HTERT RPE-1 (cell line): ENCODE measurements around the gene HSPA12A.

ENCODE experiments used
- in situ Hi-C: fragments of 300-500 bp; cut with MboI; formaldehyde crosslinking; loops from 4 replicates; pipeline ENCODE4 v1.14.3; 2020; ENCODE audit warnings: low sequenced_read_pairs

HSPA12A gene

DNA sequence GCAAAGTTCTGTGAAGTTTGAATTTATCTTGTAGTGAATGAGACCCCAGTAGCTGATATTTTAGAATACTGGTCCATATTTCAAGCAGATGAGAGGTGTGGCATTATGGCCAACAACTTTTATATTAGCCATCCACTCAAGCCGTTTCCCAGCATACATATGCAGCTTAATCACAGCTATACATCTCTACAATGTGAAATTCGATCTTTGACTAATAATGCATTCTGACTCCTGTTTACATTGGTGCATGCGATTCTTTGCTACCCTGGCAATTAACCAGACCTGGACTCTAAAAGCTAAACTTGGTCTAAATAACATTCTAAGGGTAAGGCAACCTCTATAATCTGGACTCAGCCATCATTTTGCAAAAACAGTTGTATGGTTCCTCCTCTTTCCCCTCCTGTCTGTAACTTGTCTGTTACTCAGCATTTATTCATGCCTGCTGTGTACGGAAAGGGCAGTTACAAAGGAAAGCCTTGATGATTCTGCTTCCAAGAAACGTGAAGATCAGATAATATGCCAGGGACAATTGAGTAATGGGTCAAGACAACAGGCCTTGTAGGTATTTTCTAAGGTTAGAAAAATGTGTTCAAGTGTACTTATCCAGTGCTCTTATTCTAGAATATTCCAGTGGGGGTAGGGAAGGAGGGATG lies 71.0 kb downstream of the HSPA12A start:
- in situ Hi-C loops, result no loop called here

DNA sequence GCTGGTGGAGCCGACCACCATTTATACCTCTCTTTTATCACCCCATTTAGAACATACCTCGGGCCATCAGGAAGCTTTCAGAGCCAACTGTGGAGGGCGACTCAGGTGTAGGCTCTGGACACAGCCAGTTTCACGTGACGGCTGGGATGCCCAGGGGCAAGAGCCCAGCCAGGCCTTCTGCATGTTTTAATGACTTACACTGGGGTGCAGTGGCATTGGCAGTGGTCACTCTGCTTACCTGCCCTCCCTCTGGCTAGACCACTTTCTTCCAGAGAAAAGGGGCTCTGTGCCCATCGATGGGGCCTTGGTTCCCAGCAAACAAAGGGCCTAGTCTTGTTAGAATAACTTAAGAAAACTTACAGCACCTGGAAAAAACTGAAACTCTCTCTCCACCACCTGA lies 71.7 kb downstream of the HSPA12A start:
- in situ Hi-C loops, result no loop called here

DNA sequence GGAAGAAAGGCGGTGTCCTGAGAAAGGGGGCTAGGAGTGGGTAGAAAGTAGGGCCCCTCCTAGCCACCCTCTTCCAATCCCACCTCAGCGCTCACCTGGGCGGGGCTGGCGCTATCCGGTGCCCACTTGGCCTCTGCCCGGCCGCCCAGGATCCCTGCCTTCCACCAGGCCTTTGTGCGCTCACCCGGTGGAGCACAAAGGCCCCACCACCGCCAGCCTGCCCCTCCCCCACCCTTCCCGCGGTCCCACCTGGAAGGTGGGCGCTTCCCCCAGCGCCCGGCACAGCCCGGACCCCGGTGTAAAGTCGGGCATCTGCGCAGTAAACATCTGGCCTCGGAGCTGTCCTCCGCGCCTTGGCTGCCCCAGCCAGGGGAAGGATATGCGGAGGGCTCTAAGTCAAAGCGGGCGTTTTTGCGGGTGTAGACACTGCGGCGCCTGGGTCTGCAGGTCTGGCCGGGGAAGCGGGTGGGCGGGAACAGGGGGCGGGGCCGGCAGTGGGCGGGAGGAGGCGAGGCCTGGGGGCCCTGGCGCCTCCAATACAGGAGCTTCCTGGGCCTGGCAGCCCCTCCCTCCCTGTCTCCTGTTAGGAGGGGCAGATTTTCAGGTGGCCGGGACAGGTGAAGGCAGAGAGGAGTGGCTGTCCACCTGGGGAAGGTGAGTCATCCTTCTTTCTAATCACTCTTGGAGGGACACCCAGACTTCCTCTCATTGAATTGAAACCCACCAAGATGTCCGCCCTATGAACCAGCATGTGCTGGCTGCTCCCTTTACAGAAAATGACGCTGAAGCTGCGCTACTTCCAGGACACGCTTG lies 72.3 kb downstream of the HSPA12A start:
- in situ Hi-C loops, result no loop called here

DNA sequence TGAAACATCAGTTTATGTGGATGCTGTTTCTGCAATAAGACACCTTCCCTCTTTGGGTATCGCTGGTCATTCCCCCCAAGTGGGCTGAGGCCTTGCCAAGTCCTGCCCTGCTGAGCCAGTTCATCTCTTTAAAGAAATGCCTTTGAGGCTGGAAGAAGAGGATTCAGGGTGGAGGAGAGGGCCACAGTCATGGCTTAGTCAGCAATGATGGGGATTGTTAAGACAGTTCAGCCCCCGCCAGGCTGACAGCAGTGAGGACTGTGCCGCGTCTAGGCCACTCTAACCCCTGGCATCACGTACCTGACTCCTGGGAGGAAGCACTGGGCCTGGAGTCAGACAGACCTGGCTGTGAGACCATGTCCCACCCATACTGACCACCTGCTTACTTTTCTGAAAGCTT lies 73.3 kb downstream of the HSPA12A start:
- in situ Hi-C loops, result no loop called here

DNA sequence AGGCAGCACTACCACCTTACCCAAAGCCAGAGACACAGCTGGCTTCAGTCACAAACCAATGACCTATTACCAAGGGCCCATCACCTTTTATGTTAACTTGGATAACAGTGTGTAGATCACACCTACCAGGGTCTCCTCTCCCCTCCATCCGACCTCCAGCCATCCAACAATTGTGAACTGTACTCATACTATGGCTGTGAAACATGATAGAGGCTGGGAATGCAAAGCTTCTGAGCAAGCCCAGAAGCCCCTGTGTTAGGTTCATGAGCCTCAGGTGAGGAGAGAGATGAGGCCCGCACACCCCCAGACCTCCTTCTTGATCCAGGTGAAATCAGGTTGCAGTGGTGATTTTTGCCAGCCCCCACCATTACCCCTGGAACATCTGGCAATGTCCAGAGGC lies 73.9 kb downstream of the HSPA12A start:
- in situ Hi-C loops, result no loop called here

DNA sequence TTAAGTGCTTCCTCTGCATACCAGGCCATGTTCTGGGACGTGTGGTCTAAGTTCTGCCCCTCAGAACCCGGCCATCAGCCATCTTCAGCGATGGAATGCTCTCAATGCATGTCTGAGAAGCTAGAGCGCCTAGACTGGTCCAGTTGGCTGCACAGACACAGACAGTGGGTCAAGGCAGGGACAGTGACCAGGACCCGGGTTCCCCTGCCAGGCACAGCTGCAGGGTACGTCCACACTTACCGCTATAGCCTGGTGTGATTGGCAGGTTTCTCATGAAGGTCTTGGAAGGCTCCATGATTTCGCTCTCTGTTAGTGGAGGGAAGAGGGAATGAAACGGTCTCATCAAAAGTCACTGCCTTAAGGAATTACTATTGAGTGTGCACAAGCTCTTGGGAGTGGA lies 74.3 kb downstream of the HSPA12A start:
- in situ Hi-C loops, result no loop called here

DNA sequence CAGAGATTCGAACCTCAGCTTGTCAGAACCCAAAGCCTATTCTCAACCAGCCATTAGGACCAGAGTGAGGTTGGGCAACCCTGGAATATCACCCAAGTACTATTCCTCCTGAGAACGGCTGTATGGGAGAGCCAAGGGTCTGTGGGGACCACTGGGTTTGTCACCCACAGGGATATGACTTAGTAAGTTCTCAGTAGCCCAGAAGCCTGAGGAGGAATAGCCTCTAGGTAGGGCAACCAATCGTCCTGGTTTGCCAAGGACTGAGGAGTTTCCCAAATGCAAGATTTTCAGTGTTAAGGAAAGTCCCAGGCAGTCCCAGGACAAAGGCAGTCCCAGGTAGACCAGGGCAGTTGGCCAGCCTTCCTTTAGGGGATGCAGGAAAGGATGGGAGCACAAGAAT lies 74.9 kb downstream of the HSPA12A start:
- in situ Hi-C loops, result no loop called here

DNA sequence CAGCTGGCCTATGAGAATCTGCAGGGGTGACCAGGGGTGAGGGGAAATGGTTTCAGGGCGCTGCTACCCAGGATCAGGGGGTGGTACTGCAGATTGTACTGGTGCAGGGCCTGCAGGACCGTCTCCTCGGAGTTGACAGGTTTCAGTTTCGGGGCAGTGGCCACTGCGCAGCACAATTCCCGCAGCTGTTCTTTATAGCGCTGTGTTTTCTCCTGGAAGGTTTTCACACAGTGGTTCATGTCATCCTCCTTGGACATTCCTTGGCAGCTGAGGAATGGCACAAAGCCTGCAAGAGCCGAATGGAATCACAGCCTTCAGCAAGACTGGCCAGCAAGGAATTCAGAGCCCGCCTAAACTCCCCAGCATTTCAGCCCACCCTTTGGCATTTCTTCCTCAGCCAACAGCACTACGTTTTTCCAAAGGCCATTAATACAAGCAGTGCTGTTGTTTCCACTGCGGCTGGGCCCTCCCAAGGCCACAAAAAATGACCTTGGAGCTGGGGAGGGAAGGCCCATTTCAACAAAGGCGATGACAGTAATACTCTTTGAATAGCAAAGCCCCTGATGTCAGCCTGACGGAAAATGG lies 76.7 kb downstream of the HSPA12A start:
- in situ Hi-C loops, result no loop called here

DNA sequence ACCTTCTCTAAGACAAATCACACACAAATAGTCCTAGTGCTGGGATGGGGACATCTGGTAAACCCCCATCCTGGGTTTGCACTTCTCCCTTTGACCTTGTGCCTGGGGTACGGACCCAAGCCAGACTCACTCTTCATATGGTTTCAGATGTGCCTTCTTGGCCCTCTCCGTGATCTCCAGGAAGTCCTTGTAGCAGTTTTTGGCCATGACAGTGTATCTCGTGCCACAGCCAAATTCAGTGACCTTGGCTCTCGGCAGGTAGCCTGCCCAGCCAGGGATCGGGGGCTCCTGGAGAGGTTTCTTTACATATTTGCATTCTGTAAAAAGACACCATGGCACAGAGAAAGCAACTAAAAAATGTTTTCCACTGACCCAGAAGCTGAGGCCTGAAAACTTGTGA lies 77.7 kb downstream of the HSPA12A start:
- in situ Hi-C loops, result no loop called here

DNA sequence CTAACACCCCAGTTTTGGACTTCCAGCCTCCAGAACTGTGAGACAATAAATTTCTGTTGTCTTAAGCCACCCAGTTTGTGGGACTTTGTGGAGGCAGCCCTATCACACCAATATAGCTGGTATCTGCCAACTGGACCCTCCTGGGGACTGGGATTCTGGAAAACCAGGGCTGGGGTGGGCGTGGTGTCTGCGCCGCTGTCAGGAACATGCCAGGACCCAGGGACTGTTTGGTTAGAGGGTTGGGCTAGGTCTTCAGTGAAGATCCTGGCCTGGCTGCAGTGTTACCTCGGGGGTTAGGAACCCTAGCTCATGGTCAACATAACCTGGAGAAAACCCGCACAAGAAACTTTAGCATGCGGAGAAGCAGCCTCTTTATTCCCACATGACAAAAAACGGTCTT lies 79.0 kb downstream of the HSPA12A start:
- in situ Hi-C loops, result no loop called here

DNA sequence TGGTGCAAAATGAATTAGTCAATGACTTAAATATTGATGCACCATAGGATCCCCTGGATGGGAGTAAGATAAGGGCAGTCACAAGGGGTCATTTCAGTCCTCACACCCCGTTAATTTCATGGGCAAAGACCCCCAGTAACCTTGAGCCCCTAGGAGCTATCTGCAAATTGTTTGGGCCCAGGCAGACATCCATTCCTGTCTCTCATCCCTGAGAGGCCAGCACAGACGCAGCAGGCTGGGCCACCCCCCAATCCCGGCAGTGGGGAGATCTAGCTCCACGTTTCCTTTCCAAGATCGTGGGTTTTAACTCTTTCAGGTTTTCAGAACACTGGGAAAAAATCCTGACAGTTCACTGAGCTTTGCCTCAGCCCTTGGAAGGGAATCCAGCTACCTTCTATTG lies 81.5 kb downstream of the HSPA12A start:
- in situ Hi-C loops, result no loop called here

DNA sequence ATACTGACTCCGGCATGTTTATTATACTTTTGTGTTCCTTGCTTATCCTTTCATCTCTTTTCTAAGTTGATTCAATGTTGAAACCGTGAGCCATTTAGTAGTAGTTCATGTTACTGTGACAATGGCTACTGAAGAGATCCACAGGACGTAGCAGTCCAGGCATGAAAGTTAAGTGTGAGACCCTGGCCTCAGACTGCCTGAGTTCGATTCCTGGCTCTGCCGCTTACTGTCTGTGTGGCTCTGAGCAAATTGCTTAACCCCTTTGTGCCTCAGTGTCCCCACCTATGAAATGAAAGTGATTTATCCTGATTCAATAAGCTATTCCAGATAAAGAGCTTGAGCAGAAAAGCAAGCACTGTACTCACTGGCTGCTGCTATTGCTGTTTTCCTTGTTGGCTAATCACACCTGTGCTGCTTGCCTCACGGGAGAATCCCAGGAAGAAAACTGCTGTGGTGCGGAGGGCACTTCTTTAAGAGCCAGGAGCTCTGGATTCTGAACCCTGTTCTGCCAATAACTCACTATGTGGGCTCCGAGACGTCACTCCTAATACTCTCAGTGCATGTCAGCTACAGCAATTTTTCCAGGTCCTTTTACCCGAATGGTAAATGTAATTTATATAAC lies 83.2 kb downstream of the HSPA12A start:
- in situ Hi-C loops, result no loop called here

DNA sequence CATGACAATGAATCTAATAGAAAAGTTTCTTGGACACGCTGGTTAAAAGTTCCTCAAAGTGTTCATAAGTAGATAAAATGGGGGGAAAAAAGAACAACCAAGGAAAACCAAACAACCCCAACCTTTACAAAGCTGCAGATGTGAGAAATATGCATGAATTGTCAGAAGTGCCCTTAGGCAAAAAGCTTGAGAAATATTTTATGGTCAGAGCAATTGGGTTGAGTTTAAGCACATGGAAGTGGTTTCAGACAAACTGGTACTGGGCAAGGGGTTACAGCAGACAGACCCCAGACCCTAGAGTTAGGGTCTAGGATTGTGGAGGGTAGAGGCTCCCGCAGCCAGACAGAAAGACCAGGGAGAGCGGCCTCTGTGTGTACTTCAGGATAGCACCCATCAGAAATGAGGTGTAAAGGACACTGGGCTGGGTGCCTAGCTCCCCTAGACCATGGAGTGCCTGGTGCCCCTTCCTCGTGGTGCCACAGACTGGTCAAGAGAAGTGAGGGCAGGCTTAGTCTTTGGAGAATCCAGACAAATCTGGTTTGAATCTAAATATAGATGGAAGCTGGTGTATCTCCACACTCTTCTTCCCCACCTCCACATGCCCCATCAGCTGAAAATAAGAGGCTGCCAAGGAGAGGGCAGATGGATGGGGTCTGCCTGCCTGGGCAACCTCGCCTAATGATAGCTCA lies 84.4 kb downstream of the HSPA12A start:
- in situ Hi-C loops, result no loop called here

DNA sequence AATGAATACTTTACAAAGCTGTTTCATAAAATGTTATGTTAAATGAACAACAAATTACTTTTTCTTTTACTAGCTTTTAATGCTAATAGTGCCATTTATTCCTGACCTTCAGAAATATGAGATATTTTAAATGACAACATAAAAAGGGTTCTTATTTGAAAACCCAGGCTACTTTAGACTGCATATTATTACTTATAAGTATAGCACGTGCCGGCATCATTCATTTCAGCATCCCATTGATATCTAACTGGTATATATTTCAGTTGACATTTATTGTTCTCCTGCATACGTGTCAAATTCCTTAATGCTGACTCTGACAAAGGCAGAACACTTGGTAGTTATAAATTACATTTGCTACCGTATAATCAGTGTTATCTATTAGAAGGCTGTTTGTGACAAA lies 86.3 kb downstream of the HSPA12A start:
- in situ Hi-C loops, result no loop called here

DNA sequence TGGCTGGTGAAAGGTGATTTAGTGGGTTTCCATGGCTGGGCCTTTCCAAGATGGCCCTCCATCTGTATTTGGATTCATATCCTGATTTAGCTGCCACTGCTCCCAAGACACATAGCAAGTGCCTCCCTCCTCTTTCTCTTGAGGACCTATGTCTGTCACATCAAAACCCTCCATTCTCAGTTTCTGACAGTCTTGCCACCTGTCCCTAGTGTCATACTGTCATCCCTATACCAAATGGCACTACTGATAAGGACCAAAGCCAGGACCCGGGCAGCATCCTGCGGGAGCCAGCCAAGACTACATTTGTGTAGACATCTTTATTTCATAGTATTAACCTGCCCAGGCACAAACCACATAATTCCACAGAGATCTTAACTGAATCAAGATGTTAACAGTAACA lies 86.8 kb downstream of the HSPA12A start:
- in situ Hi-C loops, result no loop called here

DNA sequence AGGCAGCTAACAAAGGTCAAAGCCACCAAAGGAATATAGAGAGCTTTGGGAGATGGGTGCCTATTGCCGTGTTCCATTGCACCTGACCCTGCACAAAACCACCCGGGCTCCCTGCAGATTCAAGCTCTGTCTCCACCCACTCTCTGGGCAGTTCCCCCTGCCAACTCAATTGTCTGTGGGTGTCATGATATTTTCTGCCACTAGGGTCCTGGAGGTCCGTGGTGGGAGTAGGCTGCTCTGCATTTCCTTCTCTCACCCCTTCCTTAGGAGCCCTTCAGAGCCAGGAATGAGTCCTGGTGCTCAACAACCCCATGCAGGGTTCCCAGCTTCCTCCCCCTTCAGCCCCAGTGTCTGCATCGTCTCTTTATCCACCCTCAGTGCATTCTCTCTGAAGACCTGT lies 87.5 kb downstream of the HSPA12A start:
- in situ Hi-C loops, result no loop called here

DNA sequence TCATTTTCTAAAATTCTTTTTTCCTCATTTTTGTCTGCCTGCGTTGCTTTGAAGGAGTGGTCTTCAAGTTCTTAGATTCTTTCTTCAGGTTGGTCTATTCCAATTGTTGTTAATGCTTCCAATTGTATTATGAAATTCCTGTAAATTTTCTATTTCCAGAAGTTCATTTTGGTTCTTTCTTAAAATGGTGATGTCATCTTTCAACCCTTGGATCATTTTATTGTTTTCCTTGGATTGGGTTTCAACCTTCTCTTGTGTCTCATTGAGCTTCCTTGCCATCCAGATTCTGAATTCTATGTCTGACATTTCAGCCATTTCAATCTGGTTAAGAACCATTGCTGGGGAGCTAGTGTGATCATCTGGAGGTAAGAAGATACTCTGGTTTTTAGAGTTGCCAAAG lies 88.5 kb downstream of the HSPA12A start:
- in situ Hi-C loops, result no loop called here

DNA sequence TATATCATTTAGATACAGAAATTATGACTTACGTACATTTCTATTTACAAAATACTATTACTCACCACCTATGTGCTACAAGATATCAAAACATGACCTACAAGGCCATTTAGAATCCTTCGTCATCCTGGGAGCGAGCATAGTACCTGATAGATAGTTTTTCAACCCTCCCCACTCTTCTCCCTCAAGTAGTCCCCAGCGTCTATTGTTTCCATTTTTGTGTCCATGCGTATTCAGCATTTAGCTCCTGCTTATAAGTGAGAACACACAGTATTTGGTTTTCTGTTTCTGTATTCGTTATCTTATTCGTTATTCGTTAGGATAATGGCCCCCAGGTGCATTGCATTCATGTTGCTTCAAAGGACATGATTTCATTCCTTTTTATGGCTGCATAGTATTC lies 93.5 kb downstream of the HSPA12A start:
- in situ Hi-C loops, result no loop called here

DNA sequence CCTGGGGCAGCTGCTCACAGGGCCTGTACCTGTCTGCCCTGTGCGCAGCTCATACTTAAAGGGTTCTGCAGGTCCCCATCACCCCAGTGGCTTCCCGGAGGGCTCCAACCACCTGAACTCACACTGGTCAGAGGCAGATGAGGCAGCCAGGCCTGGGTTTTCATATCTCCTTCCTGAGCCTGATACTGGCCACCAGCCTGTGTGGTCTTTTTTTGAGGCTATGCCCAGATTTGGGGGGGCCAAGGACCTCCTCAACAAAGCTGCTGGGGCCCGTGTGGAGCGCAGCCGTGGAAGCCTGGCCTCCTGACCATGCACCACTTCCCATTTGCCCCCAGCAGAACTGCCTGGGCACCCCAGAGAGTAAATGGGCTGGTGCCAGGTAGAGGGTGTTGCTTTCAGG lies 95.9 kb downstream of the HSPA12A start:
- in situ Hi-C loops, result no loop called here

DNA sequence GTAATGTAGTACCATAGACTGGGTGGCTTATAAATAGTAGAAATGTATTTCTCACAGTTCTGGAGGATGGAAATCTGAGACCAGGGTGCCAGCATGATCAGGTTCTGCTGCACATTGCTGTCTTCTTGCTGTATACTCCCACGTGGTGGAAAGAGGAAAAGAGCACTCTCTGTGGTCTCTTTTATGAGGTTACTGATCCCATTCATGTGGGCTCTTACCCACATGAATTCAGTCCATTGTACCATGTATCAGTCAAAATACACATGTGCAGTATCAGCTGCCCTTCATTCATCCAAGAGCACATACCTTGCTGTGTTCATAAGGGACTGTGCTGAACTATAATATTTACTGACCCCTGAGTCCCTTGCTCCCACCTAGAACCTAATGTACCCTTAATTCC lies 104.5 kb downstream of the HSPA12A start:
- in situ Hi-C loops, result no loop called here

DNA sequence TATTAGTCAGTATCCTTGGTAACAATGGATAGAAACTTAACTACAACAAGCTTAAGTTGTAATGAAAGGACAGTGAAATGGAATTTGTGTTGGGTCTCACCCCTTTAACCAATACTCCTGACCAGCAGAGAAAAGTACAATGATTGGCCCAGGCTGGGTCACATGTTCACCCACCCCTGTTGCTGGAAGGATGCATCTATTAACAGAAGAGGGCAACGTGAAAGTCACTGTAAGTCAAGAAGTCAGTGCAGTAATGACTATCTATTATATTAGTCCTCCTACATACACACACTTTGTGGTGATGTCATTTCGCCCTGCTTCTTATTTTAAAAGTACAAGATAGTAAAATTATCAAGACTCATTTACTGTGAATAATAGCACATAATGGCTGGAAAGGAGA lies 105.4 kb downstream of the HSPA12A start:
- in situ Hi-C loops, result no loop called here
